Fibroblast of lung (primary cell): ENCODE measurements around the gene DOLK.

Experiments used
- EZH2 ChIP-seq: IDR thresholded peaks from 2 replicates; pipeline ENCODE4 v1.5.1; 2012; ENCODE audit warnings: low read length, control low read depth, mild to moderate bottlenecking; ENCODE audit errors: missing control alignments
- TF ChIP-seq, protein P1 (sequence below), 2 donors: IDR thresholded peaks in 1 of 2; conservative IDR thresholded peaks in 1 of 2; 1 replicate in 1 of 2; 2 replicates in 1 of 2; pipeline ENCODE4 v1.5.1; 2011 to 2012; ENCODE audit warnings: low read length in 2 of 2, control low read depth in 1 of 2, inconsistent platforms in 1 of 2, low read depth in 1 of 2, mild to moderate bottlenecking in 1 of 2

DNA sequence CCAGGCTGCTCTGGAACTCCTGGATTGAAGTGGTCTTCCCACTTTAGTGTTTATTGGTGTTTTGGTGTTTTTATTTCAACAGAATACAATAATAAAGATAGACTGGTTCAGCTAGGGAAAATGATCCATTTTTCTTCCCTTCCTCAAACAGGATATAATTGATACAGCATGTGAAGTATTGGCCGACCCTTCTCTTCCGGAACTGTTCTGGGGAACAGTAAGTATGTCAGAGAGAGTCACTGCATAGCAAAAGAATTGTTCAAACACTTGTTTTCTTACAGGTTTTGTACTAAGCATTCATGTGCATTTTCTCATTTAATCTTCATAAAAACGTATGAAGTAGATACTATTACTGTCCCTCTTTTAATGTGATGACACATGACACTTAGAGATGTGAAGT, 31.7 kb upstream of the DOLK start:
- TF ChIP-seq, protein P1, sequence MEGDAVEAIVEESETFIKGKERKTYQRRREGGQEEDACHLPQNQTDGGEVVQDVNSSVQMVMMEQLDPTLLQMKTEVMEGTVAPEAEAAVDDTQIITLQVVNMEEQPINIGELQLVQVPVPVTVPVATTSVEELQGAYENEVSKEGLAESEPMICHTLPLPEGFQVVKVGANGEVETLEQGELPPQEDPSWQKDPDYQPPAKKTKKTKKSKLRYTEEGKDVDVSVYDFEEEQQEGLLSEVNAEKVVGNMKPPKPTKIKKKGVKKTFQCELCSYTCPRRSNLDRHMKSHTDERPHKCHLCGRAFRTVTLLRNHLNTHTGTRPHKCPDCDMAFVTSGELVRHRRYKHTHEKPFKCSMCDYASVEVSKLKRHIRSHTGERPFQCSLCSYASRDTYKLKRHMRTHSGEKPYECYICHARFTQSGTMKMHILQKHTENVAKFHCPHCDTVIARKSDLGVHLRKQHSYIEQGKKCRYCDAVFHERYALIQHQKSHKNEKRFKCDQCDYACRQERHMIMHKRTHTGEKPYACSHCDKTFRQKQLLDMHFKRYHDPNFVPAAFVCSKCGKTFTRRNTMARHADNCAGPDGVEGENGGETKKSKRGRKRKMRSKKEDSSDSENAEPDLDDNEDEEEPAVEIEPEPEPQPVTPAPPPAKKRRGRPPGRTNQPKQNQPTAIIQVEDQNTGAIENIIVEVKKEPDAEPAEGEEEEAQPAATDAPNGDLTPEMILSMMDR (conservative IDR thresholded peaks at IDR 0.05 in 1 of 2, IDR thresholded peaks at IDR 0.05 in 1 of 2; ENCODE audit: low read depth in 1 of 2, low read length in 2 of 2): no peak
- no peak for TF ChIP-seq EZH2
